Measurements from ENCODE around the gene ZNF407.
"Not testable (repeated sequence)": the region's sequence is repeated elsewhere in the genome, so short reads cannot be mapped to it uniquely, and the experiment has no call there.

DNA sequence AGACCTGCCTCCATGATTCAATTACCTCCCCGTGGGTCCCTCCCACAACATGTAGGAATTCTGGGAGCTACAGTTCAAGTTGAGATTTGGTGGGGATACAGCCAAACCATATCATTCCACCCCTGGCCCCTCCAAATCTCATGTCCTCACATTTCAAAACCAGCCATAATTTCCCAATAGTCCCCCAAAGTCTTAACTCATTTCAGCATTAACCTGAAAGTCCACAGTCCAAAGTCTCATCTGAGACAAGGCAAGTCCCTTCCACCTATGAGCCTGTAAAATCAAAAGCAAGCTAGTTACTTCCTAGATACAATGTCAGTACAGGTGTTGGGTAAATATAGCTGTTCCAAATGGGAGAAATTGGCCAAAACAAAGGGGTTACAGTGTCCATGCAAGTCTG is 32.5 kb upstream of the ZNF407 start:
- TF ChIP-seq, protein P1, sequence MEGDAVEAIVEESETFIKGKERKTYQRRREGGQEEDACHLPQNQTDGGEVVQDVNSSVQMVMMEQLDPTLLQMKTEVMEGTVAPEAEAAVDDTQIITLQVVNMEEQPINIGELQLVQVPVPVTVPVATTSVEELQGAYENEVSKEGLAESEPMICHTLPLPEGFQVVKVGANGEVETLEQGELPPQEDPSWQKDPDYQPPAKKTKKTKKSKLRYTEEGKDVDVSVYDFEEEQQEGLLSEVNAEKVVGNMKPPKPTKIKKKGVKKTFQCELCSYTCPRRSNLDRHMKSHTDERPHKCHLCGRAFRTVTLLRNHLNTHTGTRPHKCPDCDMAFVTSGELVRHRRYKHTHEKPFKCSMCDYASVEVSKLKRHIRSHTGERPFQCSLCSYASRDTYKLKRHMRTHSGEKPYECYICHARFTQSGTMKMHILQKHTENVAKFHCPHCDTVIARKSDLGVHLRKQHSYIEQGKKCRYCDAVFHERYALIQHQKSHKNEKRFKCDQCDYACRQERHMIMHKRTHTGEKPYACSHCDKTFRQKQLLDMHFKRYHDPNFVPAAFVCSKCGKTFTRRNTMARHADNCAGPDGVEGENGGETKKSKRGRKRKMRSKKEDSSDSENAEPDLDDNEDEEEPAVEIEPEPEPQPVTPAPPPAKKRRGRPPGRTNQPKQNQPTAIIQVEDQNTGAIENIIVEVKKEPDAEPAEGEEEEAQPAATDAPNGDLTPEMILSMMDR (IDR thresholded peaks at IDR 0.05; ENCODE audit: low read depth, low read length, missing input control) = not testable (repeated sequence)
- not testable (repeated sequence) for TF ChIP-seq RAD21 (IDR thresholded peaks at IDR 0.05); EGR1 (IDR thresholded peaks at IDR 0.05; ENCODE audit: low read depth in 2 of 2); FOXA1 (IDR thresholded peaks at IDR 0.05)
- TF ChIP-seq HNF4G (IDR thresholded peaks at IDR 0.05) = peak; percentile 78
- TF ChIP-seq, protein P2, sequence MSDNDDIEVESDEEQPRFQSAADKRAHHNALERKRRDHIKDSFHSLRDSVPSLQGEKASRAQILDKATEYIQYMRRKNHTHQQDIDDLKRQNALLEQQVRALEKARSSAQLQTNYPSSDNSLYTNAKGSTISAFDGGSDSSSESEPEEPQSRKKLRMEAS (IDR thresholded peaks at IDR 0.05) = peak; percentile 41
- TF ChIP-seq, protein P3, sequence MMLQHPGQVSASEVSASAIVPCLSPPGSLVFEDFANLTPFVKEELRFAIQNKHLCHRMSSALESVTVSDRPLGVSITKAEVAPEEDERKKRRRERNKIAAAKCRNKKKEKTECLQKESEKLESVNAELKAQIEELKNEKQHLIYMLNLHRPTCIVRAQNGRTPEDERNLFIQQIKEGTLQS (IDR thresholded peaks at IDR 0.05) = not testable (repeated sequence)
- peak in 1 of 2 donors; percentile 32 for TF ChIP-seq JUND (IDR thresholded peaks at IDR 0.05)
- TF ChIP-seq SP1 (IDR thresholded peaks at IDR 0.05) = peak; percentile 78
- peak; percentile 42 for TF ChIP-seq YY1 (IDR thresholded peaks at IDR 0.05)
- TF ChIP-seq, protein P4, sequence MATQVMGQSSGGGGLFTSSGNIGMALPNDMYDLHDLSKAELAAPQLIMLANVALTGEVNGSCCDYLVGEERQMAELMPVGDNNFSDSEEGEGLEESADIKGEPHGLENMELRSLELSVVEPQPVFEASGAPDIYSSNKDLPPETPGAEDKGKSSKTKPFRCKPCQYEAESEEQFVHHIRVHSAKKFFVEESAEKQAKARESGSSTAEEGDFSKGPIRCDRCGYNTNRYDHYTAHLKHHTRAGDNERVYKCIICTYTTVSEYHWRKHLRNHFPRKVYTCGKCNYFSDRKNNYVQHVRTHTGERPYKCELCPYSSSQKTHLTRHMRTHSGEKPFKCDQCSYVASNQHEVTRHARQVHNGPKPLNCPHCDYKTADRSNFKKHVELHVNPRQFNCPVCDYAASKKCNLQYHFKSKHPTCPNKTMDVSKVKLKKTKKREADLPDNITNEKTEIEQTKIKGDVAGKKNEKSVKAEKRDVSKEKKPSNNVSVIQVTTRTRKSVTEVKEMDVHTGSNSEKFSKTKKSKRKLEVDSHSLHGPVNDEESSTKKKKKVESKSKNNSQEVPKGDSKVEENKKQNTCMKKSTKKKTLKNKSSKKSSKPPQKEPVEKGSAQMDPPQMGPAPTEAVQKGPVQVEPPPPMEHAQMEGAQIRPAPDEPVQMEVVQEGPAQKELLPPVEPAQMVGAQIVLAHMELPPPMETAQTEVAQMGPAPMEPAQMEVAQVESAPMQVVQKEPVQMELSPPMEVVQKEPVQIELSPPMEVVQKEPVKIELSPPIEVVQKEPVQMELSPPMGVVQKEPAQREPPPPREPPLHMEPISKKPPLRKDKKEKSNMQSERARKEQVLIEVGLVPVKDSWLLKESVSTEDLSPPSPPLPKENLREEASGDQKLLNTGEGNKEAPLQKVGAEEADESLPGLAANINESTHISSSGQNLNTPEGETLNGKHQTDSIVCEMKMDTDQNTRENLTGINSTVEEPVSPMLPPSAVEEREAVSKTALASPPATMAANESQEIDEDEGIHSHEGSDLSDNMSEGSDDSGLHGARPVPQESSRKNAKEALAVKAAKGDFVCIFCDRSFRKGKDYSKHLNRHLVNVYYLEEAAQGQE (IDR thresholded peaks at IDR 0.05) = not testable (repeated sequence)
- TF ChIP-seq, protein P5, sequence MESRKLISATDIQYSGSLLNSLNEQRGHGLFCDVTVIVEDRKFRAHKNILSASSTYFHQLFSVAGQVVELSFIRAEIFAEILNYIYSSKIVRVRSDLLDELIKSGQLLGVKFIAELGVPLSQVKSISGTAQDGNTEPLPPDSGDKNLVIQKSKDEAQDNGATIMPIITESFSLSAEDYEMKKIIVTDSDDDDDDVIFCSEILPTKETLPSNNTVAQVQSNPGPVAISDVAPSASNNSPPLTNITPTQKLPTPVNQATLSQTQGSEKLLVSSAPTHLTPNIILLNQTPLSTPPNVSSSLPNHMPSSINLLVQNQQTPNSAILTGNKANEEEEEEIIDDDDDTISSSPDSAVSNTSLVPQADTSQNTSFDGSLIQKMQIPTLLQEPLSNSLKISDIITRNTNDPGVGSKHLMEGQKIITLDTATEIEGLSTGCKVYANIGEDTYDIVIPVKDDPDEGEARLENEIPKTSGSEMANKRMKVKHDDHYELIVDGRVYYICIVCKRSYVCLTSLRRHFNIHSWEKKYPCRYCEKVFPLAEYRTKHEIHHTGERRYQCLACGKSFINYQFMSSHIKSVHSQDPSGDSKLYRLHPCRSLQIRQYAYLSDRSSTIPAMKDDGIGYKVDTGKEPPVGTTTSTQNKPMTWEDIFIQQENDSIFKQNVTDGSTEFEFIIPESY (IDR thresholded peaks at IDR 0.05) = peak; percentile 54
